ENCODE data around the gene TP53BP2.
A peak's percentile ranks its signal among the peaks of the same experiment; 100 is the strongest.
"Not testable (repeated sequence)": the region's sequence is repeated elsewhere in the genome, so short reads cannot be mapped to it uniquely, and the experiment has no call there.

TP53BP2 gene

GRCh38 chr1:223738465-223739365 is 107.0 kb downstream of the TP53BP2 start:
- DNase-seq: no peak

GRCh38 chr1:223737342-223737741 is 108.4 kb downstream of the TP53BP2 start:
- DNase-seq: no peak

GRCh38 chr1:223736638-223737037 is 109.1 kb downstream of the TP53BP2 start:
- DNase-seq: not testable (repeated sequence)

- no peak for DNase-seq
These were observed 111.6 kb downstream of the TP53BP2 start for GRCh38 chr1:223733898-223734852.

- no peak for DNase-seq
These were observed 112.6 kb downstream of the TP53BP2 start for GRCh38 chr1:223732993-223733798.

GRCh38 chr1:223731133-223731770 is 114.5 kb downstream of the TP53BP2 start:
- DNase-seq: peak; percentile 45

GRCh38 chr1:223730479-223731132 is 115.1 kb downstream of the TP53BP2 start:
- DNase-seq: no peak

- DNase-seq: no peak
These were observed 115.8 kb downstream of the TP53BP2 start for GRCh38 chr1:223729906-223730305.

All from suppressor macrophage treated with lipopolysaccharide for 4 hours (primary cell).